Activated CD8-positive, alpha-beta memory T cell treated with anti-CD3 and anti-CD28 coated beads for 1 hour (primary cell): ENCODE results near the gene SUMF1.

Source experiments
- DNase-seq, 2 donors: peaks; one replicate each; pipeline ENCODE4 v3.0.0-alpha.2; 2020; ENCODE audit warnings: low read depth in 1 of 2; ENCODE audit errors: extremely low read depth in 1 of 2

SUMF1 gene

DNA sequence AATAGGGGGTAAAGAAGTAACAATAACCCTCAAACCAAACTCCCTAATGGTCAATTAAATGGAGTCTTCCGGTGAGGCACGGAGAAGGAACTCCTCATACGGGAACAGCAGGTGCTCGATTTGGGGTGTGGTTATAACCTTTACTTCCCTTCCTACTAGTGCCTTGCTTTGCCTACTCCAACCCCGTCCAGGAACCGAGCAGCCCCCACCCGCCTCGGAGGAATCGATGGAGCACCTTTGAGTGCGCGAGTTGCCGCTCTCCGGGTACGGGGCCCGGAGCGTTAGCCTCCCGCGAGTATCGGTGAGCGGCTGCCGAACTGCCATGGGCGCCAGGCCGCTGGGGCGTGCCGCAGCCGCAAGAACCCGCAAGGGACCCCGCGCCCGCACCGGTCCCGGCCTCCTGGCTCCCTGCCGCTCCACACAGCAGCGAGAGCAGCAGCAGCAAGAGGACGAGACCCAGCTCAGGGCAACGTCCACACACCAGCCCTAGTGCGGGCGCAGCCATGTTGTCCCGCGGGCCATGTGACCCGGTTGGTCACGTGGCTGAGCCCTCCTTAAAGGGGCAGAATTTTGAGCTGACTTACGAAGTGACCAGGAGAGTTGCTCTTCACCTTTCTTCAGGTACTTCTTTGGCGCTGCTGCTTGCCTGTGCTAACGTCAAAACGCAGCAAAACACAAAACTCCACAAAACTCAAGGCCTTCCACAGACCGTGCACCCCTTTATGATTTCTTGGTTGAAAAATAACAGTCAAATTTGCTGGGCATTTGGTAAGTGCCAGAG lies at the start of gene SUMF1:
SUMF1 (minus strand) TSS at position 529 of the 781 bp plus-strand sequence; CDS start at position 505, 24 bp downstream.
- DNase-seq: peak; percentile 23 to 63

DNA sequence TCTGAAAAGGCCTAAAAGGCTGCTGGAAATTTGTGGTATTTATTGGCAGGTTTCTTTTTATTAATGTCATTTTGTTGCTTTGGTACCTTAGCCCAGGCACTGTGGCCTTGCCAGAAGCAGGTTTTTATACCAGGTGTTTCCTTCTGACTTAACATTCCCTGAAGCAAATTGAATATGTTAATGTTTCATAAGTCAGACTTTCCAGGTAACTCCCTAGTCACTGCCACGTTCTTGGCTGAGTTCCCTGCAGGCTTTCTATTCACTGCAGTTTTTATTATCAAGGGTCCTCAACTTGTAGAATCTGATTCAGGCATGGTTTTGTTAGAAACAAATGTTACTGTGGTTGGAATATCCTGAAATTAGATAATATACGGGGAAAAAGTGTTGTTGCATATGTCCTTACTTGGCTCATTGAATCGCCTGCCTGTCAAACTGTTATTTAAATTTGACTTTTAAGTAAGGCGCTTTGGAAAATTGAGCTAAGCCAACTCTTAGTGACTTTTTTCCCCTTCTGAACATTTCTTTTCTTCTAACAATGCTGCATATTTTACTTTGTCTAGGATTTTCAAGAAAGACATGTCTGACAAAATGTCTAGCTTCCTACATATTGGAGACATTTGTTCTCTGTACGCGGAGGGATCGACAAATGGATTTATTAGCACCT lies 49.0 kb upstream of the SUMF1 start:
- no peak for DNase-seq

GRCh38 chr3:4514916-4515315 lies 47.8 kb upstream of the SUMF1 start:
- no peak for DNase-seq

DNA sequence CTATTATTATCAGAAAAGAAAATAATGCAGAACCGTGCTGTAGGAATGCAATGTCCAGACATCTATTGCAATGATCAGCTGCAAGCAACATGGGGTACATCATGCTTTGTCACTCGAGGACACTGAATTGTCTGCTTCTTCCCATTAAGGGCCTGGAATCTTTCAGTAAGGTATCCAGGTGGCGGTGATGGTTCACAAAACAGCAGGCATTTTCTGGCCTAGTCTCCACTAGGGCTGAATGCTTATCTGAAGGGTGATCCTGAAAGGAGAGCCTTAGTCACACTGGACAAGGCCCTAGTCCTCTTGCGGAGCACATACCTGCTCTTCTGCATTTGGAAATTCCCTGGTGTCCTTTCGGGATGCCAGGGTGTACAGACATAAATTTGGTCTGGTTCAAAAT lies 47.3 kb upstream of the SUMF1 start:
- DNase-seq: no peak

DNA sequence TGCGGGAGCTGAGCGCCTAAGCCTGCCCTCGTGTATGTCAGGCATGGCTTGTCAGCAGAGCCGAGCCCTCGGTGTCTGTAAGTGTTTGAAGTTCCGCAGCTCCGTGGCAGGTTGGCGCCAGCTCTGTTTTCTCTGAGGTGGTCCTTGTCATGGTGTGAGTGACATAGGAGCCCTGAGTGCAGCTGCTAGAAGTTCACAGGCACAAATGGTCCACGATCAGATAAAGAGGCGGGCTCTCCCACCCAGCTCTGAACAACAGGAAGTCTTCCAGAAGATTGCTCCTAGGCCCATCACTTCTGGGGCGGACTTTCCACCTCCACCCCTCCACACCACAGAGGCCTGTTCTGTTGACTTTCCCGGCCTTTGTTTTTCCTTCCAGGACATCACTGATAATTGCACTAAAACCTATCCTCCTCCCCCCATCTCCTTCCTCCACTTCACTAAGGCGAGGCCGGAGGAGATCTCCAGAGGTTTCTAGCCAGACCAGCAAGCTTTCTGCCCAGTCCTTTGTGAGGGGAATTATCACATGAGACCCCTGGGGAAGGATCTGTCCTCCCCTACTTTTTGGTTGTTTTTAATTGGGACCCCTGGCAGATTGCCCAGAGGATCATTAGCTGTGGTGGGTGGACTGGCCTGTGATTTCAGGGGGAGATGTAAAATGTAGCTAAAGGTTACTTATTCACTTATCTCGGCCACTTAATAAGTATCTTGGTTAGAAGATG lies 46.0 kb upstream of the SUMF1 start:
- no peak for DNase-seq

- DNase-seq: no peak
Measured at GRCh38 chr3:4511491-4512262, 44.6 kb upstream of the SUMF1 start.

GRCh38 chr3:4509983-4510755 lies 43.1 kb upstream of the SUMF1 start:
- DNase-seq: no peak

DNA sequence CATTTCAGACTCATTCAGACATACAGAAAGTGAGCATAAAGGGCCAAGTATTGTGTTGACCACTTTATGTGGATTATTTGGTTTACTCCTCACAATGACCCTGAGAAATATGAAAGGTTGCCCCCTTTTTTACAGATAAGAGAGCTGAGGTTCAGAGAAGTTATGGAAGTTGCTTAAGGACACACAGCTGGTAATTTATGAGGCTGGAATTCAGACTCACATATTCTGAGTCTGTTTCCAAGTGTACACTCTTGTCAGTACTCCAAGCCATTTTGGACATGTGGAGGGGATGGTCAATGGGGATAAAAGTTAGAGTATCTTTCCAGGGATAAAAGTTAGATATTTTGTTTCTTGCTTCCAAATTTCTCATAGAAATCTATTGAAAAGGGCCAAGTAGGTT lies 42.0 kb upstream of the SUMF1 start:
- no peak for DNase-seq

DNA sequence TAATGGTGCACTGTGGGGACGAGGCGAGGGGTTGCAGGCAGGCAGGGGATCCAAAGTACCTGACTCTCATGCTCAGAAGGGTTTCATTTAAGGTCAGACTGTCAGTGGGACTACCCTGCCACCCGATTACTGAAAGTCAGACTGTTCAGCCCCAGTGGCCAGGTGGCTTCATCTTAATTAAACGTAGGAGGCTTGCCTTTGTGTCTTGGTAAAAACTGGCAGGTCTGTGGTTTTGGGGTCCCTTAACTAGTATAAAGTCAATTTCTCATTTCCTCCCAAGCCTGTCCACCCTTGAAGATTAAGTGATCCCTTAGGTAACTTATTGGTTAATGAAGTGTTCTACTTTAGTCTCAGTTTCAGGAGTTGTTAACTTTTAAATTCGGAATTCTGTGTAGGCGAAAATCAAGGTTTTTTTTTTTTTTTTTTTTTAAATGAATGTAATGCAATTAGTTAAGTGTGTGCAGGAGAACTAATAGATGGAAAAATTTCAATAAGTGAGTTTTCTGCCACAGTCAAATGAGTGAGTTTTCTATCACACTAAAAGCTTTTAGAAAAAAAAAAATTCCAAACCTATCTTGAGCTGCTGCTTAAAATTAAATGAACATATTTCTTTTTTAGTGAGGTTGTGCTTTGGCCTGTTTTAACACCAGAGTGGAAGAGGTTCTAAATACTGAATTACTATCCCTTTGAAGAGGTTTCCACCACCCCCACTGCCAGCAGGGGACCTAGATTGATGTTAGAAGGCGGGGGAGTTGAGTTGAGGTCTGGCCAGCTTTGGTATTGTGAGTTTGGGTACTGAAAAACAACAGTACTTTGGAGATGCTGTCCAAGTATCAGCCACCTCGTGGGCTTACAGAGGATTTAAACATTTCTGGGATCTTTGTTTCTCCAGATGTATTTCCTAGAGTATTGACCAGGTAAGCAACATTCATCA lies 41.2 kb upstream of the SUMF1 start:
- DNase-seq: no peak

DNA sequence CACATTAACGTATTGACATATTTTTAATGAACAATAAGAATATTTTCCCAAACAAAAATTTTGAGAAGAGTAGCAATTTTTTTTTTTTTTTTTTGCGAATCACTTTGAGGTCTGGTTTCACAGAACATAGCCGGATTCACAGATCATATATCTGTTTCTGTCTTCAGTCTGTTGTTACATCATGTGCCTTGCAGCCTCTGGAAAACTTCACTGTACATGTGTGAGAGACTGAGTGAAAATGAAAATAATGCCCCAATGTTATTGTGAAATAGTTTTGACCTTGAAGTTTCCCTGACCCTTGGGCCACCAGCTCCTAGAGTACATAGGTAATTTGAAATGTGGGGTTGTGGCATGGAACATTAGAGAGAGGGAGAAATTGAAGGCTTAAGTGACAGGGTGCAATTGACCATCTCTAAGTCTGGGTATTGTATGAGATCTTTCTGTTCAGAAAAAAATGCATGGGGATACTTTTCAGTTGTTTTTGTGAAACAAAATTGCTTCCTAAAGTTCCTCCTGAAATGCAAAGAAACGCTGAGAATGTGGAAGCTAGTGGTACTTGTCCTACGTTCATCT lies 40.0 kb upstream of the SUMF1 start:
- DNase-seq: no peak

DNA sequence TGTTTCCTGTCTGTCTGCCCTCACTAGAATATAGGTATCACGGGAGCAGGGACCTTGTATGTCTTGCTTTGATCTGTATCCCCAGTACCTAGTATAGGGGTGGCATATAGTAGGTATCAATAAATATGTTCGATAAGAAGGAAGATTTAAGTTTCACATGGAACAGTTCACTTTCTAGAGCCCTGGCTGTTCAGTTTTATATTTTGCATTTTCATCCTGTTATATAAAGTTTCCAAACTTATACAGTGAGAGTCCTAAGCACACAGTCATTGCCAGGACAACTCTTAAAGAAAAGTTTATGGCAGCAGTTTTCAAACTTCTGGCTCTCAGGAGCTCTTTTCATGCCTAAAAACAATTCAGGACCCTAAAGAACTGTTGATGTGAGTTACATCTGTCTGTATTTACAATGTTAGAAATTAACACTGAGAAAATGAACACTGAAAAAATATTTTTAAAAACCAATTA lies 39.5 kb upstream of the SUMF1 start:
- no peak for DNase-seq

DNA sequence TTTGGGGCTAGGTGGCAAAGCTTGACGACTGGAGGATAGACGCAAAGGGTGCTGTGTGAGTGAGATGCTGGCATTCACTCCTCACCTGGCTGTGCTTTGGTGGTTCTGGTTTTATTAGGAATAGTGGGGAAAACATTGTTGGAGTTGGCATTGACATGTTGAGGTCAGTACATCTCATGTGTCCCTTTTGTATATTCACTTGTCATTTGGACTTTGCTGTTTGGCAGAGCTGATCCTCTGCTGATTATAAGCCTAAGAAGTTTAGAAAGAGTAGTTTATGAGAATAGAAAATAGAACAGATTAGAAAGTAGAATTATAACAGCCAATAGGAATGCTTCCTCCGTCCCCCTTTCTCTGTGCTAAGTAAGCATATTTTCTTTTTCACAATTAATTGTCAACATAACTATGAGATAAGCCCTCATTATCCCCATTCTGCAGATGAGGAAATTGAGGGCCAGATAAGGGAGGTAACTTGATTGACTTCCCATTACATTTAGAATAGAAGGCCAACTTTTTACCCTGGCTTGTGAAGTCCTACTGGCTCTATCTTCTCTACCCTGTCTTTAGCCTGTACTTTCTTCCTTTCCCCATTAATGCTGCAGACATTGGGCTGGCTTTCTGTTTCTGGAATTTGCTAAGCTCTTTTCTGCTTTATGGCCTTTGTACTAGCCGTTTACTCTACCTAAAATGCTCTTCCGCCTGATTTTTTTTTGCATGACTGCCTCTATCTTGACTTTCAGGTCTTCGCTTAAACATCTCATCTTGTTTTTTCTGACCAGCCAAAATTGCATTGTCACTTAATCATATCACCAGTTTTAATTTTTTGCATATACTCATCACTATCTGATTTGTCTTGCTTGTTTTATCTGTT lies 38.9 kb upstream of the SUMF1 start:
- DNase-seq: no peak

DNA sequence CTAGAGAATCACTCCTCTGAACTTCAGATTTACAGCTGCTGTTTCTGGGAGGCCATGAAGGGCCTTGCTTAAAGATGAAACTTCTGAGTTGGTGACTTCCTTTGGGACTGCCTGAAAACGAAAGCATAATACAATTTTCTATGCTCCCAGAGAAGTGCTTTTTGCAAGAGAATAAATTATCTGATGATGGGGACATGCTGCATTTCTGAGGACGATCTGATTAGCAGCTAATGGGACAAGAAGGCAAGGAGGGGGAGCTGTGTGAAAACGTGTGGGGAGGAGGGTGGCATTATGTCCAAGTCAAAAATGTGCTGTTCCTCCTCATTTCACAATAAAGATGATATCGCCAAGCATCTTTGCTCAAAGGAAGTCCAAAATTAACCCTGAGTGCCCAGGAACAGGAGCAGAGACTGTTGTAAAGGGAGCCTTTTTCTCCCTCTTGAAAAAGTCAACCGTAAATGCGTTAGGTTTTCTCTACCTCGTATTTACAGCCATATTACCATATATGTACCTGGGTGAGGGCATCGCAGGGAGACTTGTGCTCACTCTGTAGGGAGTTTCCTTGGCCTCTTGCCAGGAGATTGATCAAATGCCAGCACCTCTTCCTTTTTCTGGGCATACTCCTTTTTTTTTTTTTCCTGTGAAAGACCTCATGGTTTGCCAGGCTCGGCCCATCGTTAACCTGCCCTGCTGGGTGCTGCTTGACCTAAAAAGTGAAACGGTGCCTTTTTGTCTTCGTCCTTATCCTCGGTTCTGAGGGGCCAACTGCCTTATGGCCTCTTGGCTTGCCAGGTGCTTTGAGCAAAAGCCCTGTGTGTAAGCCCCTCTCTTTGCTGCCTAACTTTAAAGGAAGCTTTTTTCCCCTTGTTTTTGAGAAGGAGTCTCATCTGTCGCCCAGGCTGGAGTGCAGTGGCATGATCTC lies 37.5 kb upstream of the SUMF1 start:
- peak in 1 of 2 donors; percentile 11 for DNase-seq

GRCh38 chr3:4503050-4503449 lies 36.0 kb upstream of the SUMF1 start:
- DNase-seq: no peak

GRCh38 chr3:4501927-4502326 lies 34.9 kb upstream of the SUMF1 start:
- no peak for DNase-seq

GRCh38 chr3:4501437-4501836 lies 34.4 kb upstream of the SUMF1 start:
- no peak for DNase-seq

GRCh38 chr3:4498446-4498845 lies 31.4 kb upstream of the SUMF1 start:
- no peak for DNase-seq
